Heart left ventricle (tissue), 16 donors: ENCODE measurements around the gene TMC6. TPM values are rescaled to one million over a fixed set of nuclear protein-coding genes. Genes with fewer than 3 reads are reported as not detected.
"Not testable (repeated sequence)": the region's sequence is repeated elsewhere in the genome, so short reads cannot be mapped to it uniquely, and the experiment has no call there.

Source experiments
- ATAC-seq, 4 donors: fragments of 200-7000 bp; cut with Tn5 transposase; one replicate each; pipeline ENCODE4 v1.9.1; 2020 to 2022; ENCODE audit warnings: moderate library complexity in 4 of 4, mild to moderate bottlenecking in 3 of 4, moderate number of reproducible peaks in 1 of 4
- DNase-seq, 5 donors: peaks; one replicate each; pipeline ENCODE4 v3.0.0-alpha.2; 2020
- H3K27ac ChIP-seq, 12 donors: fragments of 200-600 bp; sonication (generic) in 4 of 12; one replicate each; pipeline versions ENCODE4 v1.5.0 to v1.8.0; 2016 to 2022; ENCODE audit warnings: mild to moderate bottlenecking in 2 of 12
- H3K27me3 ChIP-seq, 9 donors: fragments of 200-600 bp; sonication (generic) in 2 of 9; one replicate each; pipeline versions ENCODE4 v1.5.1 to v1.8.0; 2016 to 2022; ENCODE audit warnings: mild to moderate bottlenecking in 3 of 9
- H3K36me3 ChIP-seq, 9 donors: fragments of 200-600 bp; sonication (generic) in 2 of 9; one replicate each; pipeline versions ENCODE4 v1.5.0 to v1.8.0; 2018 to 2022; ENCODE audit warnings: mild to moderate bottlenecking in 2 of 9
- H3K4me1 ChIP-seq, 12 donors: fragments of 200-600 bp; sonication (generic) in 4 of 12; one replicate each; pipeline versions ENCODE4 v1.5.0 to v1.8.0; 2016 to 2022; ENCODE audit warnings: mild to moderate bottlenecking in 3 of 12
- H3K4me3 ChIP-seq, 12 donors: fragments of 200-600 bp; sonication (generic) in 4 of 12; one replicate each; pipeline versions ENCODE4 v1.5.0 to v1.8.0; 2017 to 2022; ENCODE audit warnings: mild to moderate bottlenecking in 9 of 12, moderate library complexity in 4 of 12
- H3K9me3 ChIP-seq, 12 donors: fragments of 200-600 bp; sonication (generic) in 4 of 12; one replicate each; pipeline versions ENCODE4 v1.5.0 to v1.8.0; 2016 to 2022; ENCODE audit warnings: mild to moderate bottlenecking in 1 of 12
- POLR2A ChIP-seq, 2 donors: fragments of 450-650 bp; IDR thresholded peaks; one replicate each; pipeline ENCODE4 v1.6.1; 2017; ENCODE audit warnings: antibody characterized with exemption in 2 of 2, mild to moderate bottlenecking in 2 of 2, moderate library complexity in 2 of 2
- WGBS, 4 donors: extraction: QIAGEN DNeasy Blood & Tissue Kit in 2 of 4; methylation state at CpG; one replicate each; pipeline versions ENCODE4 v1.1.5 to v1.1.7; 2013 to 2018; 5-methylcytosine and 5-hydroxymethylcytosine counted together
- intact Hi-C, 10 donors: fragments of 100-400 bp; cut with DNase I; formaldehyde crosslinking; loops; one replicate each; pipeline versions ENCODE4 v1.11.1 to v1.14.2; 2022
- polyA plus RNA-seq, 2 donors: library from polyadenylated mRNA; stranded (reverse); fragments of 200-250 nt; gene quantifications; one replicate each; pipeline ENCODE4 v1.2.3, GENCODE V29; 2013
- total RNA-seq, 9 donors: library from RNA; depleted of rRNA in 2 of 9; stranded (reverse); fragments of >200 nt in 2 of 9; fragmentation: NEBNext Ultra II Directional in 3 of 9; extraction: Animal tissue kit (Norgen Biotek cat#: 25700) in 3 of 9; gene quantifications; one replicate each; pipeline versions ENCODE4 v1.1.0 to v1.2.4, GENCODE V29; 2016 to 2023
- TF ChIP-seq, protein P1 (sequence below), 12 donors: fragments of 200-600 bp; sonication (generic) in 4 of 12; IDR thresholded peaks; one replicate each; pipeline versions ENCODE4 v1.5.0 to v1.8.0; 2018 to 2022; ENCODE audit warnings: antibody characterized with exemption in 12 of 12, mild to moderate bottlenecking in 5 of 12
- donor health status: ischemic (EF 13 %, LVEDD 7.1; RV severe dilation, severe dysfunction).
- donor health status: healthy with polysubstance abuse.
- donor health status: DM: no; HTN: yes; CAD: no.
- donor health status: DM: no; HTN: no; CAD: no.
- donor health status: ischemic (EF 25% LVEDD 6.9; RV normal size, moderate dysfunction).
- donor health status: ischemic (EF 25% LVEDD 5.7; RV mildly dilated, moderate dysfunction).
- donor health status: healthy.
- donor health status: DM: yes; HTN: yes; CAD: no.
- donor health status: ischemic (EF 35%, LVEDD 5.7; RV mildly dilated, moderate dysfunction).
- donor health status: nonischemic (EF 11% LVEDD 7.7; RV severe dilation, severe dysfunction).
- donor health status: DM: yes; HTN: yes; CAD: no.
- donor health status: PGD.
- donor health status: ischemic (EF 29% LVEDD 5.4; RV normal size, mild dysfunction).
- donor health status: nonischemic (EF 23%, LVEDD 6.1; RV moderate dilation, normal function).

The TMC6 gene
- total and polyA plus RNA-seq, 11 donors = 31.2 to 139 (median 69.9) TPM

DNA sequence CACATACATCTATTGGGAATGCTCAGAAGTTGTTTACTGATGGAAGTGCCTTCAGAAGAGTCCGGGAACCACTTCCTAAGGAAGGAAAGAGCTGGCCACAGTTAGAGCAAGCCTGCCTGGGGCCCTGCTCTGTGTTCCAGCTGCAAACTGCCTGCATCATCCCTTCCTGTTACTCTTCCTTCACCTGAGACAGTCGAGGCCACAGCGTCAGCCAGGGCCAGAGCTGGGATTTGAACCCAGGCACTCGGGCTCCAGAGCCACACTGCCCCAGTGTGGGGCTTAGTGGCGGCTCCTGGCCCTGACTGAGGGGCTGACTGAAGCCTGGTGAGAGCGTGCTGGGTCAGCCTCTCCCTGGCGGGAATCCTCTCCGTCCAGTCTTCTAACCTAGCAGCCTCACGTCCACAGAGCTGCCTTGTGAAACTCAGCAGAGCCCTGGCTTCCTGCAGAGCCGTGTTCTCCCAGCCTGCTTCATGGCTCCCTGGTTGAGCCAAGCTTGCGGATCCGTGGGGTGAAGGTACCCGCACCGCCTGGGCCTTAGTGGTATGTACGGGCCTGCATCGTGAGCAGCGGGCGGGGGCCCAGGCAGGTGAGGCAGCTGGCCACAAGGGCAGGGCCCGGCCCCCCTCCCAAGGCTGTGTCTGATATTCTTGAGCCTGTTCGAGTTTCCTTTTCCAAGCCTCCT lies 13.0 kb upstream of the TMC6 start:
- H3K27me3 ChIP-seq = no peaks in the 10 kb centered on the region
- TF ChIP-seq, protein P1, sequence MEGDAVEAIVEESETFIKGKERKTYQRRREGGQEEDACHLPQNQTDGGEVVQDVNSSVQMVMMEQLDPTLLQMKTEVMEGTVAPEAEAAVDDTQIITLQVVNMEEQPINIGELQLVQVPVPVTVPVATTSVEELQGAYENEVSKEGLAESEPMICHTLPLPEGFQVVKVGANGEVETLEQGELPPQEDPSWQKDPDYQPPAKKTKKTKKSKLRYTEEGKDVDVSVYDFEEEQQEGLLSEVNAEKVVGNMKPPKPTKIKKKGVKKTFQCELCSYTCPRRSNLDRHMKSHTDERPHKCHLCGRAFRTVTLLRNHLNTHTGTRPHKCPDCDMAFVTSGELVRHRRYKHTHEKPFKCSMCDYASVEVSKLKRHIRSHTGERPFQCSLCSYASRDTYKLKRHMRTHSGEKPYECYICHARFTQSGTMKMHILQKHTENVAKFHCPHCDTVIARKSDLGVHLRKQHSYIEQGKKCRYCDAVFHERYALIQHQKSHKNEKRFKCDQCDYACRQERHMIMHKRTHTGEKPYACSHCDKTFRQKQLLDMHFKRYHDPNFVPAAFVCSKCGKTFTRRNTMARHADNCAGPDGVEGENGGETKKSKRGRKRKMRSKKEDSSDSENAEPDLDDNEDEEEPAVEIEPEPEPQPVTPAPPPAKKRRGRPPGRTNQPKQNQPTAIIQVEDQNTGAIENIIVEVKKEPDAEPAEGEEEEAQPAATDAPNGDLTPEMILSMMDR (IDR thresholded peaks at IDR 0.05) = no peak
- TF ChIP-seq POLR2A (IDR thresholded peaks at IDR 0.05) = no peak
- peaks cover 0 to 17% (median 0%) of the 10 kb centered on the region in 9 donors for H3K36me3 ChIP-seq
- H3K9me3 ChIP-seq = no peaks in the 10 kb centered on the region
- H3K27ac ChIP-seq = no peak overlapping the region
- ATAC-seq = no peak
- H3K4me3 ChIP-seq = no peak overlapping the region
- DNase-seq = no peak
- H3K4me1 ChIP-seq = peaks cover 11 to 66% (median 30%) of the 10 kb centered on the region in 12 donors
- 84 to 92% (median 85%) methylated on average over 13 to 20 of the region's 20 CpGs for WGBS, 4 donors
- intact Hi-C loops = no loop called here

DNA sequence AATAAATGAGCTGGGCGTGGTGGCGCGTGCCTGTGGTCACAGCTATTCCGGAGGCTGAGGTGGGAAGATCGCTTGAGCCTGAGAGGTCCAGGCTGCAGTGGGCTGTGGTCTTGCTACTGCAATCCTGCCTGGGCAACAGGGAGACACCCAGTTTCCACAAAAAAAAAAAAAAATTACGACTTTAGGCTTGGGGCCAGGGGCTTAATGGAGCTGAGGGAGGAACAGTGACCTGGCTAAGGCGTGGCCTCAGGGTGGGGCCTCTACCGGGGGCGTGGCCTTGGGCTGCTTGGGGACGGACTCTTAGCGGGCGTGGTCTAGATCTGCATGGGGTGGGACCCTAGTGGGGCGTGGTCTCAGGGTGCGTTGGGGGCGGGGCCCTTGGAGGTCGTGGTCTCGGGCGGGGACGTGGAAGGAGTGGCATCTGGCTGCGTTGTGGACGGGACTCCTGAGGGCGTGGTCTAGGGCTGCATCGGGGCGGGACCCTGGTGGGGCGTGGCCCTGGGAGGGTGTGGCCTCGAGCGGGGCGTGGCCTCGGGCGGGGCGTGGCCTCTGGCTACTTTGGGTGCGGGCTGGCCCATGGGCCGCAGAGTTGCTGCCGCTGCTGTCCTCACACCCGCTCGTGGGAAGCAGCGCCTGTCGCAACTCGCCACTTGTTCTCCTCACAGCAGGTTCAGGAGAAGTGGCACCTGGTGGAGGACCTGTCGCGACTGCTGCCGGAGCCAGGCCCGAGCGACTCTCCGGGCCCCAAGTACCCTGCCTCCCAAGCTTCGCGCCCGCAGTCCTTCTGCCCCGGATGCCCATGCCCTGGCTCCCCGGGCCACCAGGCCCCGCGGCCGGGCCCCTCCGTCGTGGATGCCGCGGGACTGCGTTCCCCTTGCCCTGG lies 11.9 kb upstream of the TMC6 start:
- Histone ChIP-seq H3K27me3 (no peaks in the 10 kb centered on the region), H3K27ac (peak overlapping the region in 1 of 12 donors; percentile 37), H3K4me3 (peak overlapping the region in 2 of 12 donors; percentile 5 to 11), H3K9me3 (no peaks in the 10 kb centered on the region), H3K36me3 (peaks cover 0 to 24% (median 0%) of the 10 kb centered on the region in 9 donors), H3K4me1 (peaks cover 11 to 67% (median 21%) of the 10 kb centered on the region in 12 donors)
- 37 to 47% (median 40%) methylated on average over 45 to 58 of the region's 58 CpGs for WGBS, 4 donors
- TF ChIP-seq, protein P1 (IDR thresholded peaks at IDR 0.05) = no peak
- peak in 1 of 2 donors; percentile 27 for TF ChIP-seq POLR2A (IDR thresholded peaks at IDR 0.05)
- ATAC-seq (peak; percentile 80 to 89 (median 87)), DNase-seq (peak; percentile 83 to 96 (median 91))
- intact Hi-C loops = no loop called here

DNA sequence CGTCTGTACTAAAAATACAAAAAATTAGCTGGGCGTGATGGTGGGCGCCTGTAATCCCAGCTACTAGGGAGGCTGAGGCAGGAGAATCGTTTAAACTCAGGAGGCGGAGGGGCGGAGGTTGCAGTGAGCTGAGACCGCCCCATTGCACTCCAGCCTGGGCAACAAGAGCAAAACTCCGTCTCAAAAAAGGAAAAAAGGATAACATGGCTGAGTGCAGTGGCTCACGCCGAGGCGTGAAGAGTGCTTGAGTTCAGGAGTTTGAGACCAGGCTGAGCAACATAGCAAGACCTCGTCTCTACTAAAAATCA lies 11.3 kb upstream of the TMC6 start:
- 90 to 95% (median 94%) methylated on average over 12 of the region's 12 CpGs for WGBS, 4 donors
- ATAC-seq, H3K9me3 ChIP-seq, H3K27me3 ChIP-seq, intact Hi-C loops, H3K4me3 ChIP-seq, DNase-seq: not testable (repeated sequence)
- Histone ChIP-seq H3K27ac (peak overlapping the region in 1 of 12 donors; percentile 37), H3K4me1 (peaks cover 6 to 62% (median 15%) of the 10 kb centered on the region in 12 donors), H3K36me3 (peaks cover 0 to 30% (median 0%) of the 10 kb centered on the region in 9 donors)

DNA sequence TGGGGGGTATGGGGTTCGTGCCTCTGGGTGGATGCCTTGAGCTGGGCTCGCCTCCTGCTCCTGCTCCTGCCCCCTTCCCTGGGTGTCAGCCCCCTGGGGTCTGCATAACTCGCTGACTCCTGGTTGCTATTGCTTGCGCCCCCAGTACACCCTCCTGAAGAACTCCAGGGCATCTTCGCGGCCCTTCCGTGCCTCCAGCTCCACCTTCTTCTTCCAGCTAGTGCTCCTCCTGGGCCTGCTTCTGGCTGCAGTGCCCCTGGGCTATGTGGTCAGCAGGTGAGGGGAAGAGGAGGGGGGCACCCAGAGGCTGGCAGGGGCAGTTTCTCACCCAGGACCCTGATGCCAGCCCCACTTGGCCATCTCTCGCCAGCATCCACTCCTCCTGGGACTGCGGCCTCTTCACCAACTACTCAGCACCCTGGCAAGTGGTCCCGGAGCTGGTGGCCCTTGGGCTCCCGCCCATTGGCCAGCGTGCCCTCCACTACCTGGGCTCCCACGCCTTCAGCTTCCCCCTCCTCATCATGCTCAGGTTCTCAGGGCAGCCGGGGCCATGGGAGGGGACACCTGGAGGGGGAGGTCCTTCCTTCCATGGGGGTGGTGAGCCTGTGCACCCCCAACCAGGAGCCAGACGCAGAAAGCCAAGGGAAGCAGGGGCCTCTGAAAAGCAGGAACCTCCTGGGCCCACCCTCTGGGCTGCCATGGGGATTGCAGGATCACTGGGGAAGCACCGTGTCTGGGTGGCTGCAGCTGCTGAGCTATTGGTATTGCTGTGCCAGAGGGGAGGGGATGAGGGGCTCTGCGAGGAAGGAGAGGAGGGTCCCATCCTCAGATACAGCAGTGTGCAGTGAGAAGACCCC lies 9.9 kb upstream of the TMC6 start:
- intact Hi-C loops = no loop called here
- no peak overlapping the region for H3K27ac ChIP-seq
- no peak for DNase-seq
- 85 to 88% (median 87%) methylated on average over 17 of the region's 17 CpGs for WGBS, 4 donors
- H3K9me3 ChIP-seq = no peaks in the 10 kb centered on the region
- no peak for TF ChIP-seq POLR2A (IDR thresholded peaks at IDR 0.05)
- no peak for ATAC-seq
- H3K27me3 ChIP-seq = no peaks in the 10 kb centered on the region
- peaks cover 0 to 62% (median 9%) of the 10 kb centered on the region in 12 donors for H3K4me1 ChIP-seq
- no peak overlapping the region for H3K4me3 ChIP-seq
- H3K36me3 ChIP-seq = peaks cover 0 to 37% (median 0%) of the 10 kb centered on the region in 9 donors
